Neural cell (in vitro differentiated cells): ENCODE data around the gene CFL2. TPM values are rescaled to one million over a fixed set of nuclear protein-coding genes. Genes with fewer than 3 reads are reported as not detected.

Experiments
- H2AFZ ChIP-seq: fragments of 200-600, 300-800 bp; sonication (generic), shearing (Covaris generic); 2 replicates; pipeline ENCODE4 v1.6.0; 2014; ENCODE audit warnings: low read depth, mild to moderate bottlenecking, antibody characterized with exemption, low read length, moderate library complexity
- H3F3A ChIP-seq: fragments of 200-600 bp; shearing (Covaris generic); 2 replicates; pipeline ENCODE4 v1.6.1; 2016; ENCODE audit warnings: mild to moderate bottlenecking, moderate library complexity, mixed read lengths, antibody characterized with exemption, low read length; ENCODE audit not compliant: insufficient read depth, poor library complexity, severe bottlenecking
- H3K27ac ChIP-seq: fragments of 200-600, 300-800 bp; sonication (generic), shearing (Covaris generic); 2 replicates; pipeline ENCODE4 v1.5.1; 2014; ENCODE audit warnings: mild to moderate bottlenecking, low read length, moderate library complexity
- H3K27me3 ChIP-seq: fragments of 300-800, 200-600 bp; sonication (generic), shearing (Covaris generic); 2 replicates; pipeline ENCODE4 v1.6.0; 2014; ENCODE audit warnings: mild to moderate bottlenecking, low read depth, low read length, moderate library complexity; ENCODE audit not compliant: insufficient read depth
- H3K36me3 ChIP-seq: fragments of 300-800, 200-600 bp; sonication (generic), shearing (Covaris generic); 2 replicates; pipeline ENCODE4 v1.5.1; 2014; ENCODE audit warnings: mild to moderate bottlenecking, antibody characterized with exemption, low read length, moderate library complexity; ENCODE audit not compliant: insufficient read depth
- H3K4me2 ChIP-seq: fragments of 300-800, 200-600 bp; sonication (generic), shearing (Covaris generic); 2 replicates; pipeline ENCODE4 v1.6.0; 2014; ENCODE audit warnings: mild to moderate bottlenecking, low read length
- H3K4me3 ChIP-seq: fragments of 300-800, 200-600 bp; sonication (generic), shearing (Covaris generic); 2 replicates; pipeline ENCODE4 v1.5.1; 2014; ENCODE audit warnings: mild to moderate bottlenecking, low read length, moderate library complexity
- H3K79me2 ChIP-seq: fragments of 200-600 bp; shearing (Covaris generic); replicated peaks from 2 replicates; pipeline ENCODE4 v1.6.0; 2014; ENCODE audit warnings: mild to moderate bottlenecking, low read length, moderate library complexity; ENCODE audit not compliant: insufficient read depth
- H3K9ac ChIP-seq: fragments of 300-800, 200-600 bp; sonication (generic), shearing (Covaris generic); 2 replicates; pipeline ENCODE4 v1.6.1; 2016; ENCODE audit warnings: mild to moderate bottlenecking, low read length, mixed read lengths
- H3K9me2 ChIP-seq: fragments of 200-600 bp; shearing (Covaris generic); 2 replicates; pipeline ENCODE4 v1.6.1; 2016; ENCODE audit warnings: mild to moderate bottlenecking, low read length, mixed read lengths; ENCODE audit not compliant: insufficient read depth
- H3K9me3 ChIP-seq: fragments of 200-600, 300-800 bp; sonication (generic), shearing (Covaris generic); 2 replicates; pipeline ENCODE4 v1.6.1; 2016; ENCODE audit warnings: mild to moderate bottlenecking, mixed run types, low read length, moderate library complexity, mixed read lengths
- H4K20me1 ChIP-seq: fragments of 200-600 bp; shearing (Covaris generic); 2 replicates; pipeline ENCODE4 v1.6.1; 2016; ENCODE audit warnings: mild to moderate bottlenecking, mixed run types; ENCODE audit not compliant: insufficient read depth
- EP300 ChIP-seq: fragments of 450-650 bp; conservative IDR thresholded peaks from 2 replicates; pipeline ENCODE4 v1.6.1; 2014; ENCODE audit warnings: antibody characterized with exemption, mild to moderate bottlenecking, moderate library complexity; ENCODE audit not compliant: poor library complexity, severe bottlenecking
- EZH2 ChIP-seq: fragments of 200-600, 300-800 bp; shearing (Covaris generic), sonication (generic); IDR thresholded peaks from 2 replicates; pipeline ENCODE4 v1.6.1; 2014; ENCODE audit warnings: antibody characterized with exemption, low read length, borderline replicate concordance, mild to moderate bottlenecking; ENCODE audit not compliant: insufficient read depth, poor library complexity, severe bottlenecking
- MXI1 ChIP-seq: fragments of 450-650 bp; conservative IDR thresholded peaks from 2 replicates; pipeline ENCODE4 v1.6.1; 2014; ENCODE audit warnings: antibody characterized with exemption, mild to moderate bottlenecking; ENCODE audit not compliant: poor library complexity, severe bottlenecking
- POLR2AphosphoS5 ChIP-seq: IDR thresholded peaks from 2 replicates; pipeline ENCODE4 v1.6.1; 2012
- RAD21 ChIP-seq: fragments of 450-650 bp; conservative IDR thresholded peaks from 2 replicates; pipeline ENCODE4 v1.6.1; 2014; ENCODE audit warnings: antibody characterized with exemption, mild to moderate bottlenecking, moderate library complexity
- SMC3 ChIP-seq: fragments of 450-650 bp; conservative IDR thresholded peaks from 2 replicates; pipeline ENCODE4 v1.6.1; 2014; ENCODE audit warnings: antibody characterized with exemption, mild to moderate bottlenecking, moderate library complexity; ENCODE audit not compliant: poor library complexity
- TAF1 ChIP-seq: IDR thresholded peaks from 2 replicates; pipeline ENCODE4 v1.6.1; 2012; ENCODE audit warnings: low read depth
- polyA plus RNA-seq: library from polyadenylated mRNA; depleted of rRNA; stranded (reverse); fragments of >200 nt; gene quantifications from 2 replicates; pipeline ENCODE4 v1.2.3, GENCODE V29; 2014
- TF ChIP-seq, protein P1 (sequence below): IDR thresholded peaks from 2 replicates; pipeline ENCODE4 v1.6.1; 2012; ENCODE audit warnings: borderline replicate concordance
- TF ChIP-seq, protein P2 (sequence below): fragments of 450-650 bp; IDR thresholded peaks from 2 replicates; pipeline ENCODE4 v1.5.1; 2014; ENCODE audit warnings: antibody characterized with exemption, mild to moderate bottlenecking, moderate library complexity; ENCODE audit not compliant: poor library complexity, severe bottlenecking

CFL2 gene
- polyA plus RNA-seq, 1 donor from 2014 or later, result 37.8 TPM

- TF ChIP-seq, protein P1, sequence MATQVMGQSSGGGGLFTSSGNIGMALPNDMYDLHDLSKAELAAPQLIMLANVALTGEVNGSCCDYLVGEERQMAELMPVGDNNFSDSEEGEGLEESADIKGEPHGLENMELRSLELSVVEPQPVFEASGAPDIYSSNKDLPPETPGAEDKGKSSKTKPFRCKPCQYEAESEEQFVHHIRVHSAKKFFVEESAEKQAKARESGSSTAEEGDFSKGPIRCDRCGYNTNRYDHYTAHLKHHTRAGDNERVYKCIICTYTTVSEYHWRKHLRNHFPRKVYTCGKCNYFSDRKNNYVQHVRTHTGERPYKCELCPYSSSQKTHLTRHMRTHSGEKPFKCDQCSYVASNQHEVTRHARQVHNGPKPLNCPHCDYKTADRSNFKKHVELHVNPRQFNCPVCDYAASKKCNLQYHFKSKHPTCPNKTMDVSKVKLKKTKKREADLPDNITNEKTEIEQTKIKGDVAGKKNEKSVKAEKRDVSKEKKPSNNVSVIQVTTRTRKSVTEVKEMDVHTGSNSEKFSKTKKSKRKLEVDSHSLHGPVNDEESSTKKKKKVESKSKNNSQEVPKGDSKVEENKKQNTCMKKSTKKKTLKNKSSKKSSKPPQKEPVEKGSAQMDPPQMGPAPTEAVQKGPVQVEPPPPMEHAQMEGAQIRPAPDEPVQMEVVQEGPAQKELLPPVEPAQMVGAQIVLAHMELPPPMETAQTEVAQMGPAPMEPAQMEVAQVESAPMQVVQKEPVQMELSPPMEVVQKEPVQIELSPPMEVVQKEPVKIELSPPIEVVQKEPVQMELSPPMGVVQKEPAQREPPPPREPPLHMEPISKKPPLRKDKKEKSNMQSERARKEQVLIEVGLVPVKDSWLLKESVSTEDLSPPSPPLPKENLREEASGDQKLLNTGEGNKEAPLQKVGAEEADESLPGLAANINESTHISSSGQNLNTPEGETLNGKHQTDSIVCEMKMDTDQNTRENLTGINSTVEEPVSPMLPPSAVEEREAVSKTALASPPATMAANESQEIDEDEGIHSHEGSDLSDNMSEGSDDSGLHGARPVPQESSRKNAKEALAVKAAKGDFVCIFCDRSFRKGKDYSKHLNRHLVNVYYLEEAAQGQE, result no peak
- no peak for TF ChIP-seq EP300
These were observed 29.8 kb downstream of the CFL2 start (continued) for GRCh38 chr14:34684578-34684977.

- Histone ChIP-seq H3F3A (no peaks in the 10 kb centered on the region), H3K36me3 (no peaks in the 10 kb centered on the region), H3K9ac (no peak overlapping the region), H3K4me3 (no peak overlapping the region), H3K4me2 (no peak overlapping the region), H3K79me2 (no peaks in the 10 kb centered on the region), H2AFZ (no peak overlapping the region), H3K27me3 (no peaks in the 10 kb centered on the region), H3K27ac (no peak overlapping the region), H3K9me3 (no peaks in the 10 kb centered on the region), H4K20me1 (no peaks in the 10 kb centered on the region), H3K9me2 (no peaks in the 10 kb centered on the region)
- TF ChIP-seq EZH2, result no peak
- TF ChIP-seq POLR2AphosphoS5, result no peak
- TF ChIP-seq EP300, result no peak
- no peak for TF ChIP-seq RAD21
- no peak for TF ChIP-seq SMC3
- TF ChIP-seq MXI1, result no peak
These were observed 31.5 kb downstream of the CFL2 start for GRCh38 chr14:34682787-34683321.

DNA sequence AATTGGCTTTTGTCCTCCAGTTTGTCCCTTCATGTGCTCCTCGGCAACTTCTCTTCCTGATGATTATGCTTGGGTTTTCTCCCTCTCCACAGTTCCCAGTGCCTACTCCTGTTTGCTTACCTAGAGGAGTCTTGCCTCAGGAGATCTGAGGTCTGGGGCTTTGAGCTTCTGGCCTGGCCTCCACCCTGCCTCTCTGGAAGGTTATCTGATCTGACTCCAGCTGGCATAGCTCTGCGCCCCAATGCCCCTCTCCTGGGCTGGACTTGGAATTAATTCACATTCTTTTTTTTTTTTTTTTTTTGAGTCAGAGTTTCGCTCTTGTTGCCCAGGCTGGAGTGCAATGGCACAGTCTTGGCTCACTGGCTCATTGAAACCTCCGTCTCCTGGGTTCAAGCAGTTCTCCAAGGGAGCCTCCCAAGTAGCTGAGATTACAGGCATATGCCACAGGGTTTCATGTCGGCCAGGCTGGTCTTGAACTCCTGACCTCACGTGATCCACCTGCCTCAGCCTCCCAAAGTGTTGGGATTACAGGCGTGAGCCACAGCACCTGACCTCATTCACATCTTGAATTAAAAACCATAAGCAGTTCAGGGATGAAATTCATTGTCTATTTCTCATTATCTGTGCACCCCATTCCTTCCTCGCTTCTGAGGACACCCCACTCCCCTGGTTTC is 33.5 kb downstream of the CFL2 start:
- Histone ChIP-seq H3K79me2 (no peaks in the 10 kb centered on the region), H4K20me1 (no peaks in the 10 kb centered on the region), H3K36me3 (no peaks in the 10 kb centered on the region), H3K27me3 (no peaks in the 10 kb centered on the region), H3K27ac (no peak overlapping the region), H3K9me3 (no peaks in the 10 kb centered on the region), H3K4me3 (no peak overlapping the region), H2AFZ (no peak overlapping the region), H3F3A (no peaks in the 10 kb centered on the region), H3K9ac (no peak overlapping the region), H3K4me2 (no peak overlapping the region), H3K9me2 (no peaks in the 10 kb centered on the region)
- TF ChIP-seq POLR2AphosphoS5 (no peak), TAF1 (no peak), SMC3 (no peak), MXI1 (no peak), RAD21 (no peak)
- TF ChIP-seq, protein P1, result no peak
- TF ChIP-seq, protein P2, sequence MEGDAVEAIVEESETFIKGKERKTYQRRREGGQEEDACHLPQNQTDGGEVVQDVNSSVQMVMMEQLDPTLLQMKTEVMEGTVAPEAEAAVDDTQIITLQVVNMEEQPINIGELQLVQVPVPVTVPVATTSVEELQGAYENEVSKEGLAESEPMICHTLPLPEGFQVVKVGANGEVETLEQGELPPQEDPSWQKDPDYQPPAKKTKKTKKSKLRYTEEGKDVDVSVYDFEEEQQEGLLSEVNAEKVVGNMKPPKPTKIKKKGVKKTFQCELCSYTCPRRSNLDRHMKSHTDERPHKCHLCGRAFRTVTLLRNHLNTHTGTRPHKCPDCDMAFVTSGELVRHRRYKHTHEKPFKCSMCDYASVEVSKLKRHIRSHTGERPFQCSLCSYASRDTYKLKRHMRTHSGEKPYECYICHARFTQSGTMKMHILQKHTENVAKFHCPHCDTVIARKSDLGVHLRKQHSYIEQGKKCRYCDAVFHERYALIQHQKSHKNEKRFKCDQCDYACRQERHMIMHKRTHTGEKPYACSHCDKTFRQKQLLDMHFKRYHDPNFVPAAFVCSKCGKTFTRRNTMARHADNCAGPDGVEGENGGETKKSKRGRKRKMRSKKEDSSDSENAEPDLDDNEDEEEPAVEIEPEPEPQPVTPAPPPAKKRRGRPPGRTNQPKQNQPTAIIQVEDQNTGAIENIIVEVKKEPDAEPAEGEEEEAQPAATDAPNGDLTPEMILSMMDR, result no peak
